ENCODE data around the gene SPATA12.

Gene SPATA12

GRCh38 chr3:57110214-57110613 lies 49.8 kb downstream of the SPATA12 start:
- Mint-ChIP-seq H3K27ac (no peak overlapping the region), H3K9me3 (no peaks in the 10 kb centered on the region), H3K4me1 (no peaks in the 10 kb centered on the region), H3K27me3 (no peaks in the 10 kb centered on the region), H3K4me3 (no peak overlapping the region)
- DNase-seq = no peak
- no peak for ATAC-seq

DNA sequence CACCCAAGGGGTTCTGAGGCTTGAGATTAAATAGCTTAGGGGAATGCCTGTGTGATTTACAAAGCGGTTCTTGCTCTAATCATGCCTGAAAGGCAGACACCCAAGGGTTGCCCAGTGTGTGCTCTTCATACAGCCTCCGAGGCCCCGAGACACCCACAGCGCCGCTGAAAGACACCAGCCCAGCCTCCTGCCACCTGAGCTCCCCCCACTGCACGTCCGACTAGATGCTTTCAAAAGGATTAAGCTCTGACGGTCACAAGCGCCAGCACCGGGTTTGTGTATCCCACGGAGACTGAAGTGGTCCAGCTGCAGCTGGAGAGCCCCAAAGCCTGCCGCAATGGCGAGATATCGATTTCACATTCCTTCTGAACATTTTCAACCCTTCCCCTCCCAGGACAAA lies 50.3 kb downstream of the SPATA12 start:
- no peaks in the 10 kb centered on the region for H3K27me3 Mint-ChIP-seq
- H3K27ac Mint-ChIP-seq = no peak overlapping the region
- ATAC-seq (no peak), DNase-seq (no peak)
- no peaks in the 10 kb centered on the region for H3K4me1 Mint-ChIP-seq
- no peak overlapping the region for H3K4me3 Mint-ChIP-seq
- no peaks in the 10 kb centered on the region for H3K9me3 Mint-ChIP-seq

GRCh38 chr3:57112206-57112605 lies 51.7 kb downstream of the SPATA12 start:
- H3K4me3 Mint-ChIP-seq = no peak overlapping the region
- DNase-seq = no peak
- ATAC-seq = no peak

GRCh38 chr3:57116501-57116900 lies 56.0 kb downstream of the SPATA12 start:
- H3K27me3 Mint-ChIP-seq = no peaks in the 10 kb centered on the region
- DNase-seq (no peak), ATAC-seq (no peak)
- peak overlapping the region in 1 of 2 donors; percentile 20 for H3K27ac Mint-ChIP-seq
- H3K9me3 Mint-ChIP-seq = no peaks in the 10 kb centered on the region
- no peaks in the 10 kb centered on the region for H3K4me1 Mint-ChIP-seq
- H3K4me3 Mint-ChIP-seq = no peak overlapping the region

More at GRCh38 chr3:57112206-57112605, 51.7 kb downstream of the SPATA12 start:
- no peaks in the 10 kb centered on the region for H3K9me3 Mint-ChIP-seq
- H3K4me1 Mint-ChIP-seq = no peaks in the 10 kb centered on the region
- H3K27ac Mint-ChIP-seq = no peak overlapping the region
- H3K27me3 Mint-ChIP-seq = no peaks in the 10 kb centered on the region

DNA sequence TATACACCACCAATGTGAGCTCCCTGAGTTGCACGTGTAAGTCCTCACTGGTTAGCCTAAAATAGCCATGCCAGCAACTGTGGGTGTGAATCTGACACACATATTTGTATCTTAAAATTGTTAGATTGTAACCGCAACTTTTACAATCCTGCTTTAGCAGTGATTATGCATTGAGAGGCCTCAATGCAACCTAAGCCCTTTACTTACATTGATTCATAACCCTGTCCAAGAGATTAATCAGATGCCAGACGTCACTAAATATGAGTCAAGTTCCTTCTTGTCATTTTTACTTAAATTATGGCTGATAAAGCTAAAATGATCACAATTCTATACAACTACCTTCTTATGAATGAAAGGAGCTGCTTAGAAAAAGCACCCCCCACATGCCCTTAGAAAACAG lies 57.8 kb downstream of the SPATA12 start:
- no peaks in the 10 kb centered on the region for H3K9me3 Mint-ChIP-seq
- H3K4me3 Mint-ChIP-seq = no peak overlapping the region
- no peaks in the 10 kb centered on the region for H3K4me1 Mint-ChIP-seq
- ATAC-seq (no peak), DNase-seq (no peak)
- no peak overlapping the region for H3K27ac Mint-ChIP-seq
- H3K27me3 Mint-ChIP-seq = peaks cover 4% of the 10 kb centered on the region

DNA sequence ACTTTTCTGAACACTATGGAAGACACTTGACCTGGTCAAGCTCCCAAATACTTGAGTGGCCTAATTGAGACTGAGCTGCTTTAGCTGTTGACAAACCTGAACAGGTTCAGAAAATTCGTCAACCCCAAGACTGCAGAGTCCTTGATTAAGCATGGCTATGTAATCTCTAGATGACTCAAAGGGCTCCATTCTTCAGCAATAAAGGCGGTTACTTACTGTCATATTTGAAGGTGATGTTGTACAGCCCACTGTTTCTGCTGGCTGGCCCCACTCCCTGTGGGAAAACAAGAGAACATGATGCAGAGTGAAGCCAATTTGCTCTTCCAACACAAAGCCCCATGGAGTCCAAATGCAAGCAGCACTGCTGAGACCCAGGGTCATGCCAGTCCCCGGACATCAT lies 59.6 kb downstream of the SPATA12 start:
- no peaks in the 10 kb centered on the region for H3K9me3 Mint-ChIP-seq
- H3K27me3 Mint-ChIP-seq = peaks cover 8% of the 10 kb centered on the region
- no peak for ATAC-seq

GRCh38 chr3:57120451-57121174 lies 60.1 kb downstream of the SPATA12 start:
- H3K9me3 Mint-ChIP-seq = no peaks in the 10 kb centered on the region

More for the DNA sequence above, 59.6 kb downstream of the SPATA12 start:
- Mint-ChIP-seq H3K4me1 (no peaks in the 10 kb centered on the region), H3K27ac (no peak overlapping the region), H3K4me3 (no peak overlapping the region)
- no peak for DNase-seq

More at GRCh38 chr3:57120451-57121174, 60.1 kb downstream of the SPATA12 start:
- no peaks in the 10 kb centered on the region for H3K4me1 Mint-ChIP-seq
- H3K4me3 Mint-ChIP-seq = no peak overlapping the region
- no peak overlapping the region for H3K27ac Mint-ChIP-seq
- H3K27me3 Mint-ChIP-seq = peaks cover 8% of the 10 kb centered on the region
- ATAC-seq (no peak), DNase-seq (no peak)
